Activated CD8-positive, alpha-beta T cell treated with anti-CD3 and anti-CD28 coated beads for 36 hours (primary cell): ENCODE measurements around the gene ZNF507. TPM values are rescaled to one million over a fixed set of nuclear protein-coding genes. Genes with fewer than 3 reads are reported as not detected.

Experiments used
- ATAC-seq: fragments of 200-7000 bp; cut with Tn5 transposase; one replicate; pipeline ENCODE4 v1.10.0; 2021; ENCODE audit warnings: mild to moderate bottlenecking, moderate library complexity
- CTCF ChIA-PET: fragments of 350-600 bp; sonication (Branson Sonifier 250); formaldehyde crosslinking; loops from one replicate; lab custom pipeline; 2021; ENCODE audit warnings: antibody characterized with exemption; lab: Charles Lee
- POLR2A ChIA-PET: fragments of 350-600 bp; sonication (Branson Sonifier 250); formaldehyde crosslinking; loops from one replicate; lab custom pipeline; 2021; ENCODE audit warnings: antibody characterized with exemption; lab: Charles Lee
- DNase-seq: peaks from one replicate; pipeline ENCODE4 v3.0.0-alpha.2; 2020
- H3K27ac Mint-ChIP-seq: one replicate; pipeline ENCODE4 v1.8.0; 2021; ENCODE audit warnings: mild to moderate bottlenecking, mixed read lengths
- H3K27me3 Mint-ChIP-seq: one replicate; pipeline ENCODE4 v1.8.0; 2021; ENCODE audit warnings: mixed read lengths
- H3K36me3 Mint-ChIP-seq: one replicate; pipeline ENCODE4 v1.8.0; 2021; ENCODE audit warnings: low read depth, mixed read lengths
- H3K4me1 Mint-ChIP-seq: one replicate; pipeline ENCODE4 v1.8.0; 2021; ENCODE audit warnings: low read depth, mixed read lengths
- H3K4me3 Mint-ChIP-seq: one replicate; pipeline ENCODE4 v1.8.0; 2021; ENCODE audit warnings: mild to moderate bottlenecking, moderate library complexity, mixed read lengths
- H3K9me3 Mint-ChIP-seq: one replicate; pipeline ENCODE4 v1.8.0; 2021; ENCODE audit warnings: mixed read lengths
- CTCF ChIP-seq: fragments of 200-600 bp; IDR thresholded peaks from one replicate; pipeline ENCODE4 v1.8.0; 2022; ENCODE audit warnings: antibody characterized with exemption, mild to moderate bottlenecking
- intact Hi-C: fragments of 100-400 bp; cut with micrococcal nuclease; formaldehyde crosslinking; loops from one replicate; pipeline ENCODE4 v1.10.0; 2022
- total RNA-seq, 2 experiments: library from RNA; stranded (reverse); gene quantifications; one replicate each; pipeline ENCODE4 v1.2.3, GENCODE V29; 2021

ZNF507 gene
- total RNA-seq, 2 experiments from 2014 or later: 24.2 to 25.6 TPM

- peaks cover 3% of the 10 kb centered on the region for H3K9me3 Mint-ChIP-seq
- peaks cover 3% of the 10 kb centered on the region for H3K27me3 Mint-ChIP-seq
- intact Hi-C loops: loop anchor here (10.0 kb wide), 1 partner anchor 235 kb away; no protein-coding TSS in a partner anchor
- H3K4me3 Mint-ChIP-seq: no peak overlapping the region
- TF ChIP-seq CTCF: peak; percentile 66
- CTCF ChIA-PET: interaction anchor here (0.5 to 2.5 kb wide), 14 partner anchors 10 to 232 kb away, joined by 3 to 11 read pairs (median 4); no protein-coding TSS in a partner anchor
- peaks cover 3% of the 10 kb centered on the region for H3K4me1 Mint-ChIP-seq
- peak; percentile 77 for ATAC-seq
- POLR2A ChIA-PET: no interaction called here
- peak; percentile 72 for DNase-seq
- no peak overlapping the region for H3K27ac Mint-ChIP-seq
- no peaks in the 10 kb centered on the region for H3K36me3 Mint-ChIP-seq
Measured at GRCh38 chr19:32339988-32340874, 5.2 kb upstream of the ZNF507 start.

GRCh38 chr19:32342695-32343094 is 2.7 kb upstream of the ZNF507 start:
- peaks cover 3% of the 10 kb centered on the region for H3K9me3 Mint-ChIP-seq
- ChIA-PET CTCF (no interaction called here), POLR2A (no interaction called here)
- no peak for TF ChIP-seq CTCF
- ATAC-seq (no peak), DNase-seq (no peak)
- H3K4me1 Mint-ChIP-seq: peaks cover 10% of the 10 kb centered on the region
- intact Hi-C loops: loop anchor here (10.0 kb wide), 1 partner anchor 232 kb away; no protein-coding TSS in a partner anchor
- H3K36me3 Mint-ChIP-seq: peaks cover 7% of the 10 kb centered on the region
- no peak overlapping the region for H3K27ac Mint-ChIP-seq
- H3K27me3 Mint-ChIP-seq: peaks cover 3% of the 10 kb centered on the region
- no peak overlapping the region for H3K4me3 Mint-ChIP-seq

GRCh38 chr19:32343550-32344262 is 1.7 kb upstream of the ZNF507 start:
- ChIA-PET CTCF (no interaction called here), POLR2A (interaction anchor here (0.6 to 3.2 kb wide), 3 partner anchors 10 to 14 kb away, joined by 3 to 8 read pairs (median 3); no protein-coding TSS in a partner anchor)
- no peak for TF ChIP-seq CTCF

GRCh38 chr19:32346901-32347300 is 1.5 kb downstream of the ZNF507 start:
- DNase-seq: no peak
- Mint-ChIP-seq H3K27me3 (peaks cover 3% of the 10 kb centered on the region), H3K36me3 (peaks cover 36% of the 10 kb centered on the region), H3K27ac (peak overlapping the region; percentile 49), H3K4me1 (peaks cover 44% of the 10 kb centered on the region), H3K9me3 (peaks cover 3% of the 10 kb centered on the region), H3K4me3 (peak overlapping the region; percentile 98)
- intact Hi-C loops: loop anchor here (10.0 kb wide), 1 partner anchor 228 kb away; no protein-coding TSS in a partner anchor
- ChIA-PET POLR2A (interaction anchor here (0.6 to 3.3 kb wide), 6 partner anchors 9 to 364 kb away, joined by 3 to 21 read pairs (median 4); partner anchors contain the start of genes DPY19L3 and NUDT19), CTCF (interaction anchor here (1.0 to 2.0 kb wide), 2 partner anchors 10 to 32 kb away, joined by 3 to 4 read pairs; no protein-coding TSS in a partner anchor)
- no peak for TF ChIP-seq CTCF
- no peak for ATAC-seq

More at GRCh38 chr19:32343550-32344262, 1.7 kb upstream of the ZNF507 start:
- intact Hi-C loops: loop anchor here (10.0 kb wide), 1 partner anchor 231 kb away; no protein-coding TSS in a partner anchor
- Mint-ChIP-seq H3K36me3 (peaks cover 8% of the 10 kb centered on the region), H3K4me3 (no peak overlapping the region), H3K27me3 (peaks cover 3% of the 10 kb centered on the region), H3K9me3 (peaks cover 3% of the 10 kb centered on the region), H3K4me1 (peaks cover 14% of the 10 kb centered on the region), H3K27ac (no peak overlapping the region)
- no peak for ATAC-seq
- DNase-seq: no peak
